Activated CD4-positive, alpha-beta T cell treated with anti-CD3 and anti-CD28 coated beads, Interleukin-10, Interleukin-2, amounts not matched to agents 100 ng/mL and 50 ng/mL, durations not matched to agents 16 hours and 8 hours (primary cell): ENCODE data around the gene ACBD6.
"Not testable (repeated sequence)": the region's sequence is repeated elsewhere in the genome, so short reads cannot be mapped to it uniquely, and the experiment has no call there.

ENCODE experiments used
- DNase-seq: peaks from one replicate; pipeline ENCODE4 v3.0.0-alpha.2; 2020

The ACBD6 gene, protein sequence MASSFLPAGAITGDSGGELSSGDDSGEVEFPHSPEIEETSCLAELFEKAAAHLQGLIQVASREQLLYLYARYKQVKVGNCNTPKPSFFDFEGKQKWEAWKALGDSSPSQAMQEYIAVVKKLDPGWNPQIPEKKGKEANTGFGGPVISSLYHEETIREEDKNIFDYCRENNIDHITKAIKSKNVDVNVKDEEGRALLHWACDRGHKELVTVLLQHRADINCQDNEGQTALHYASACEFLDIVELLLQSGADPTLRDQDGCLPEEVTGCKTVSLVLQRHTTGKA

DNA sequence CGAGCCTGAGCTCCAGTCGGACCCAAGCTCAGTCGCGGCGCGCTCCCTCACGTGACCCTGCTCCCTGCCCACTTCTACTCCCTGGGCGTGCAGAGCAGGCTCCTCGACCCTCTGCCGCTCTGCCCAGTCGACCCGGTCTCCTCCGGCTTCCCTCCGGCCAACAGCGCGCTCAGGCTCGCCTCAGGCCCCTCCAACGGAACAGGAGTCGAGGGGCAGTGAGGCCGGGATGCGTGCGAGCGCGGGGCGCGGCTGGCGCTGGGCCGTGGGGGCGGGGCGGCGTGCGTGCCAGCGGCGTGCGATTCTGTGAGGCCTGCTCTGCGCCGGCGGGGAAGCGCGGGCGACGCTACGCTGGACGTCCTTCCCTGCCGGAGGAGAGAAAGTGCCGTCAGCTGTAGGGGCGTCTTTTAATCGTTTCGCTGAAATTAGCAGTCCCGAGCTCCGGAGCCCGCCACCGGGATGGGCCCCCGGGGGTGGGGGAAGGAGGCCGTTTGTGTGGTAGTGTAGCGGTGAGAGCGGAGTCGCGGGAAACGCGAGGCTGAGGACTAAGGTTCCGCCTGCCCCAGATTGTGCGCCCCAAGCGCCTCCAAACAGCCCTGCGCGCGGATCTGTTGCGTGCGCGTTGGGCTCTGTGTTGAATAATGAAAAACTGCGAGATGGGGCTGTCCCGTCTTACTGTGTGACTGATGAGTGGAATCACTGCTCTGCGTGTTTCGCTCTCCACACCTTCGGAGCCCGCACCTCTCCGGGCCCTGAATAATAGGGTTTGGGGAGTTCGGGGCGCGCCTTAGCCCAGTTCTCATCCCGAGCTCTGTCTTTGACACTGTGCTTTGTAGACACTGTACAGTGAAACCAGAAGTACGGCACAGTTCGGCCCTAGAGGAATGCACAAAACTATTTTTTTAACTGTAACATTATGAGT lies at the start of gene ACBD6:
ACBD6 (minus strand) TSS at position 217 of the 919 bp plus-strand sequence. CDS start 311 bp downstream, outside the sequence.
- DNase-seq, result peak; percentile 89

DNA sequence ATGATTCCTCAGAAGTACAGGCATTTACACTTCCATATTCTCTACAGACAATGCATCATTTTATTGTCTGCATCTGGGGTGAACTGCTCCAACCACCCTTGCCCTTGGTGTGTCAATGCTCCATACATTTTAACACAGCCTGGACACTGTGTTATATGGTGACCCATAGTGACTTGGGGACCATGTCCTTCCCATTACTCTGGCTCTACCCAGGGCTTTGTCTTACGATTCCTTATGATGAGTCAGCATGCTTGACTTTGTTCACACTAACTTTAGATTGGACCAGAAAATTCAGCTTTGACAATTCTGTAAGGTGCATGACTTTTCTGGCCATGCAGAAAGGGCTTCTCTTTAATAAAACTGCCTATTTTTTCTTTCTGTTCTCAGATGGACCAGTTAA lies 49.6 kb upstream of the ACBD6 start:
- DNase-seq, result no peak

DNA sequence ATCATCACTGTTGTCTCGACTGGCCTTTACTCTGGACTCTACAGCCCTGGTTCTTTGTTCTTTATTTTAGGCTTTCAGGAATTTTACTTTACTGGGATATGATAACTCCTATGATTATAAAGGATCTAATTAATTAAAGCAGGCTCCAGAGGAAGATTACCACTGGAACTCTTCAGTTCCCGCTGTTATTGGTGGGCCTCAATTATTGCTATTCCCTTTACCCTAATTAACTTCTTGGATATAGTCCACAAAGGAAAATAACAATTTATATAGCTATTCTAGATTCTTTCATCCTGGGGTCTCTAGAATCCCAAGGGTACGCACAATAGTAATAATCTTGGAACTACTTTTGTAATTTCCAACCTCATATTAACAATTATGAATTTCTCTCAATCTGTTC lies 47.9 kb upstream of the ACBD6 start:
- DNase-seq, result no peak

DNA sequence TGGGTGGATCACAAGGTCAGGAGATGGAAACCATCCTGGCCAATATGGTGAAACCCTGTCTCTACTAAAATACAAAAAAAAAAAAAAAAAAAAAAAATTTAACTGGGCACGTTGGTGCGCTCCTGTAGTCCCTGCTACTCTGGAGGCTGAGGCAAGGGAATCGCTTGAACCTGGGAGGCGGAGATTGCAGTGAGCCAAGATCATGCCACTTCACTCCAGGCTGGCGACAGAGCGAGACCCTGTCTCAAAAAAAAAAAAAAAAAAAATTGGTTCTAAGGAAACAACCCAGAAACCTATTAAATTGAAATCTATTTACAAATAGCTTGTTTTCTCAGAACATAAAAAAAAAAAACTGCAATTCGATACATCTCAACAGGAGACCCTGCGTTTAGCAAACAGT lies 47.4 kb upstream of the ACBD6 start:
- not testable (repeated sequence) for DNase-seq

DNA sequence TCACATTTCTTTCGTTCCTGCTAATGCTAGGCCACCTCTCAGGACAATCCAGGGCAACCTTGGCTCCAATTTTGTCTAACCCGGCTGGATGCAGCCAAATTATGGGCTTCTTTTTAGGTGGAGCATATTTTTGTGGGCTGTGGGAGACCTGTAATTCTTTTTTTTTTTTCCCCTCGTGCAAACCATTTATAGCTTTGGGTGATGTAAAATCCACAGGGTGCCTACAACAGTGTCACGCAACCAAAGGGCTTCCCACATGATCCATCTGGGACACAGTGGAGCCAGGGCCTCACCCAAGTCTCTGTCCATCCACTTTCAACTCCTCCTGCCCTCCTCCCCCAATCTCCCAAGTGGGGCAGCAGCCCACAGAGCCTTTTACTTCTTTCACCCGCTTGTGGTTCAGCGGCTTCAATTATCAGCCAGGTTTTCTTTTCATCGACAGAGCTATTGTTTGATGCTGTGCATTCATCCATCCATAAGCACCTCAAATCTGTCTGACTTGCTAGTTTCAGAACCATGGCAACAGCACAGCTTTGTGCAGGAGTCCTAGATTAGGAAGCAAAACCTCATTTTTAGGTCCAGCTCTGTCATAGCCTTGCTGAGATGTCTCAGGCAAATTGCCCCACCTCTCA lies 46.4 kb upstream of the ACBD6 start:
- DNase-seq, result no peak

DNA sequence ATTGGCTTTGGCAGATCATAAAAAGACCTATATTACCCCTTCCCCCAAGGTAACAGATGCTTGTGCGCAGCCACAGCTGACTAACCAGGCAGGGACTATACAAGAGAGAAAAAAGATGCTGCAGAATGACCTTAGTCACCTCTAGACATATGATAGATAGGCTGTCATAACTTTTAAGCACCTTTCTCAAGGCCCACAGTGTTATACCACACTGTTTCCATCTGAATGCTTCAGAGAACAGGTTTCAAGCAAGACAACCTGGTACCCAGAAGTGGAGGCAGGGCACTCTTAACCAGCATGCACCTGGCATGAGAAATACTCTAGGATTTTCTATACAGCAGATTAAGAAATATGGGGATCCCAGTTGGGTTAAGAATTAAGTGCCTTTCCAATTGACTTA lies 43.6 kb upstream of the ACBD6 start:
- no peak for DNase-seq

DNA sequence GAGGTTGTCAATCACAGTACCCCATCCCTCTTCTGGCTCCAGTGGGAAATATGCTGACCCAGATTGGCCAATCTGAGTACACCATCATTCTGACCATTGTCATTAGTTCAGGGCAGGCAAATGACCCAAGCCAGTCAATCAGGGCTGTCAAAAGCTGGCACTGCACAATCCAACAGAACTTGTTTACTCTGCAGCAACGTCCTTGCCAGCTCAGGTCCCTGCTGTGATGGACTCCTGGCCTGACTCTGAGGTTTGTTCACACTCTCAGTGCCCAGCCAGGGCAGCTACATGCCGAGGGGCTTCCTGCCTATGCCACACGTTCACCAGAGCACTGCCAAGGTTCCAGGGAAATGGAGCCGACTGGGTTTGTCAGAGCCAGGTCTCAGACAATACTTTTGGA lies 41.7 kb upstream of the ACBD6 start:
- no peak for DNase-seq

DNA sequence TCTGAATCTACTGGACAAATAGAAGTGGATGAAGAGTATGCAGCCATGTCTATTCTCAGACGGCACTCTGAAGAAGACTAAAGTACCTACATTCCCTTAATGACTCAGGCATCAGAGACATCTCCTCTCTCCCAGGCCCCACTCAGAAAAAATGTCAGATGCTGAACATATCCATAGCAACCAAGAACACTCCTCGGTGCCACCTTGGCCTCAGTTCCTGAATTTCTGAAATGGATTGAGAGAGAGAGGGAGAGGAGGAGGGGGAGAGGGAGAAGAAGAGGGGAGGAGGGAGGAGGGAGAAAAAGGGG lies 40.4 kb upstream of the ACBD6 start:
- DNase-seq, result no peak

DNA sequence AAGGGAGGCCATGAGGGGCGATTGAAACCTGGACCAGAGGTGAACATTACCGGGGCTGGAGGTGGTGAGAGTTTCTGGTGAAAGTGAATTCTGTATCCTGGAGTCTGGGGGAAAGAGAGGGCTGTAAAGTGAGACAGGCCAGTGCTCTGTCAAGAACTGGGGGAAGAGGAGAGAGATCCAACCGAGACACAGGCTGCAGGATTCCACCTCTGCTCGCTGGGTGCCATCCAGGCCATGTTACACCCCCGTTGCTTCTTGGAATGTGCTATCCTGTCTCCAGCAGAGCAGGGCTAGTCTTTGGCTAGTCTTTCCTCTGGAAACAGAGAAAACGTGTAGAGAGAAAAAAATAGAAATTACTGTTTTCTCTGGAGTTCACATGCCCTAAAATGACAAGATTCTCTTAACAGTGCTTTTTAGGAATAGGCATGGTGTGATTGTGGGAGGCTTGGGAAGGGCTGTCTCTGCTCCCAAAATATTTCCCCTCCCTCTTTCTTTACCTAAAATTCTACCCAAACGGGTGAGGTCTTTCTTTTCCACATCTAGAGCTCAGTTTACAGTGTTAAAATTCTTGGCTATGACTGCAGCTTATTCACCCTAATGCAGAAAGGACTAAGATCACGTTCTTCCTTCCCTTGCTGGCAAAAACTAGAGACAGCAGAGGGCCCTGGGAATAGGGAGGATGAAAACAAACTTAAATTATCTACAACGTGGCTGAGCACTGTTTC lies 39.9 kb upstream of the ACBD6 start:
- DNase-seq, result no peak

DNA sequence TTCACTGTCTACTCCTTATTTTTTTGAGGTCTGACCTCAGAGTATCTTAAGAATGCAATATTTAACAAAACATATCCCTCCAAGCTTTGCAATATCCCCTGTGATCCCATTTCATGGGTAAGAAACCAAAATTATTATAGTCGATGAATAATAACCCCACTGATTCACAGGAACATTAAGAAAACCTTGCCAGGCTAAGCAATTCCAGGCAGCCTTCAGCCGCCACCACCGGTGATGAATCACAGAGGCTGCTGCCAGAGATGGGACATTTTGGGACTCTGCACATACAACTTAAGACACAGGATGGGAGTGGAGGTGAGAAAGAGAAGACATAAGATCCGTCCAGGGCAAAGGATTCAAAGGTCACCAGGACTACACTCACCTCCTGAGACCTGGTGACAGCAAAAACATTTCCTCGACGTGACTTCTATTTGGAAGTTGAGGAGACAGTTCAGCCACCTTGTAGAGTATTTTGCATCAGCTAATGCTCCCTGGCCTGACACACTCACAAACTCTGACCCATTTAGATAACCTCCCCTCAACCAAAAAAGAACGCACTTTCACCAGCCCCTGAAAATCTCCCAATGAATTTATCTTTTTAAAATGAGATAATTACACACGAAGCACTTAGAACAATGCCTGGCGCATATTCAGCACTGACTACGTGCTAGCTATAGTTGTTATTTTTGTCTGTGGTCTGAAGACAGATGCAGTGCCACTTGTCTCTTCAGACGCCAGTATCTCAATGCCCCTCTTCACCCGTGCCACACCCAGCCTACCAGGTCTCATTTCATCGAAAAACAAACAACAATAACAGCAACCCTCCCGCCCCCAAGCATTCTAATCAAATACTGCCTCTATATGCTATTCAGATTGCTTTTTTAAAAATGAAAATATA lies 38.6 kb upstream of the ACBD6 start:
- DNase-seq, result no peak

DNA sequence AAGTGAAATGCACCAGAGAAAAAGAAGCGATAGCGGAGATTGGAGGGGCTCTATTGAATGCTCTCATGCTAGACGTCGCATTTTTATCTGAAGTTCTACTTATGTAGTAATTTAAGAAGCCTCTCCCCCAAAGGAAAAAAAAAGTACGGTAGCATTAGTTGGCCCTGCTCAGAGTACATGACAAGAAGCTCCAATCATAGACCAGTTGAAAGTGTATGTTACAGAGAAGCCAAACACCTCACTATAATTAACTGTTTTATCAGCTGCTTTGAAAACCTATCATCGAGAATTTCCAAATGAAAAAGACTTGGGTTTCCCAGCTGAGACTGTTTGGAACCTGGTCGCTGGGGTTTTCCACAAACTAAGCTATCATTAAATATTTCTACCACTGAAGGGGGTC lies 36.8 kb upstream of the ACBD6 start:
- DNase-seq, result no peak

DNA sequence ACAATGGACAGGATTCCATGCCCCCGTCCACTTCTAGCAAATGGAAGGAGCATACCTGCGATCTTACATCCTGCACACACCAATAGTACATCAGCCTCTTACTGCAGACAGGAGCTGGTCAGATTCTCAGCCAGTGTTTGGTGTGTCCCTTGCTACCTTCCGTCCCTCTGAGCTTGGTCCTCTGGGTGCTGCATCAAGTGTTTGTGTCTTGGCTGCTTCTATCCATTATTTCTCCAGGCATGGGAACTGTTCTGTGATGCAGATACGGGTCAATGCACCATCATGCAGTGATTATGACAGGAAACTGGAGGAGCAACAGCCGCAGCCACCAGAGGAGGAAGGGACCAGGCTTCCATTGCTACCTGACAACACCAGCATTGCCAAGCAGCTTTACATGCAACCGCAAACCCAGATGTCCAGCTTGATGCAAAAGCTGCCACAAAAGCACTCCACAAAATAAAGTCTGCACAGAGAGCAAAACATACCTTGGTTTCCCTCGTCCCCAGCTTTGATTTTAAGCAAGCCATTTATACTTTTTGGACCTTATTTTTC lies 34.5 kb upstream of the ACBD6 start:
- no peak for DNase-seq

DNA sequence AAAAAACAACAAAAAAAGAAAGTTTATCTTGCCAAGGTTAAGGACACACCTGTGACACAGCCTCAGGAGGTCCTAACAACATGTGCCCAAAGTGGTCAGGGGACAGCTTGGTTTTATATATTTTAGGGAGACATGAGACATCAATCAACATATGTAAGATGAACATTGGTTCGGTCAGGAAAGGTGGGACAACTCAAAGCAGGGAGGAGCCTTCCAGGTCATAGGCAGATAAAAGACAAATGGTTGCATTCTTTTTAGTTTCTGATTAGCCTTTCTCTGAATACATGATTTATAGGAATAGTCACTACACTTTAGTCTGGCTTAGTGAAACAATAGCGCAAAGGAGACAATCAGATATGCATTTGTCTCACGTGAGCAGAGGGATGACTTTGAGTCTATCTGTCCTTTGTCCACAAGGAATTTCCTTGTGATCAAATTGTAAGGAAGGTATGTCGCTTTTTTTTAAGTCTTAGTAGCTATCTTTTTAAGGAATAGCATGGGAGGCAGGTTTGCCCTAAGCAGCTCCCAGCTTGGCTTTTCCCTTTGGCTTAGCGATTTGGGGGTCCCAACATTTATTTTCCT lies 33.1 kb upstream of the ACBD6 start:
- no peak for DNase-seq

DNA sequence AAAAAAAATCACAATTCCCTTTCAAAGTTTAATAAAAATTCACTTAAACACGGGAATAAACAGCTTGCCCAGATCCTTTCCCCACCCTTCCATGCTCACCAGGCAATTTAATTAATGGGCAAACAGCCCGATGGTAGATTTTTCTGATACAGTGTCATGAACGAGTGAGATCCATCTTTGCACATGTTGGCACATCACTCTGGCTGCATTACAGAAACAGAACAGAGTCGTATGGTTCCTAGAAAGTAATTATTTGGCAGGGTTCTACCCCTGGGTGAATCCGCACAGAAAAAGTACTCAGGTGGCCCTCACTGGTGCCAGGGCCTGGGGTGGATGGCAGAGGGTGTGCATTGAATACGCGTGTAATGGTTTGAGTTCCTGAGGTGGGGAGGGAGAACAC lies 31.8 kb upstream of the ACBD6 start:
- no peak for DNase-seq

DNA sequence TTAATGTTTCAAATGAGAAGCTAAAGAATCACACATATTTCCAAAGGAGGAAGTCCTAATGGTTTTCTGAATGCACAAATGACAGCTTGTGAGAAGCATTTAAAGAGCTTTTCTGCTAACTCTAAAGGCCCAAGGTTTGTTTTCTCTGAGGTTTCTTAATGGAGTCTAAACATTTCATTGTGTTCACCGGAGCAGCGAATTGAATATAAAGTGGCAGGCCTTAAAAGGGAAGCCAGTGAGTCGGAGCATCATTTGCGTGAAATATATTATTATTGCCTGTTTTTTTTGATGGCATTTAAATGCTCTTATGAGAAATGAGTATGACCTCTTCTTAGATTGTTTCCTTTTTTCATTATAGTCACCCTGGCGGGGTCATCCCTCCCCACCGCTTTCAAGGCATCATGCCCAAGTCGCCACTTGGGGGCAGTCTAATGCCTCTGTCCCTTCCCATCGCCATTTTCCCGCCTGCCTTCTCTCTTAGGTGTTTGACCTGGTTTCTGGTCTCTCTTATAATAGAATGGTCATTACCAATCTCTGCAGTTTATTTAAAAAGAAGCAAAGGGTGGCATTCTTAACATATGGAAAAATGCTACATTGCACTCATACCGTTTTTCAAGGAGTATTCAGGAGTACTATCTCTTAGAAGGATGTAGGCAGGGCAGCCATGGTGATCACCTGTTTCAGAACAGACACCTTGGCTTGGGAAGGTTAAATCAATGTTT lies 31.1 kb upstream of the ACBD6 start:
- DNase-seq, result peak; percentile 74

DNA sequence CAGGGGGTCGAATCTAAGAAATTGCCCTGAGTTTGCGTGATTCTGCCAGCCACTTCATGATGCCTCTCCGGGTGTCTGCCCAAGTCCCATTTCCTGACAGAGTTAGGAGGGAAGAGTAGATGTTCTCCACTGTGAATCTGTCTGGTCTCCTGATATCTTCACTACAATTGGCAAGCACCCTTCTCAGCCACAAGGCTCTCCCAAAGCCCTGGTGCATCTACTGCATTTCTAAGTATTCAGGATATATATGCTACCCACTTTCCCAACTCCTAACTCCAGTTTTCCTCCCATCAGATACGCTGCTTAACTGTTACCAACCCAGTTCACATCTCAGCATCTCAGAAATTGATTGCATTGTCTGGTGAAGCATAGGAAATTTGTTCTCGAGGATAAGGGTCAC lies 30.5 kb upstream of the ACBD6 start:
- no peak for DNase-seq

DNA sequence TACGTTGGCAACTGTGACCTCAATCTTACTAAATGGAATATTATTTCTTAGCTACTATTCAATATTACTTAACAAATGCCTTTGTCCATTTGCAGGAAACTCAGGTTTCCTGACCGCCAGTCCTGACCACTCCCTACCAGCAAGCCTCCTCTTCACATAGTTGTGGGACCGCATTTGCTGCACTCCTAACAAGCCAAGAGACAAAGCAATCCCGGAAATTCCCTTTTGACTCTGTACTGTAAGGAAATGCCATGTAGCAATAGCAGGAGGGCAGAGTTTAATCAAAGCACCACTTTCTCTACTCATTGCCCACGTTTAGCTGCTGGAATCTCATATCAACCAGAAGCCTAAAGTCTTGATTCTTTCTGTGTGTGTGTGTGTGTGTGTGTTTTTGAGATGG lies 28.1 kb upstream of the ACBD6 start:
- DNase-seq, result no peak

DNA sequence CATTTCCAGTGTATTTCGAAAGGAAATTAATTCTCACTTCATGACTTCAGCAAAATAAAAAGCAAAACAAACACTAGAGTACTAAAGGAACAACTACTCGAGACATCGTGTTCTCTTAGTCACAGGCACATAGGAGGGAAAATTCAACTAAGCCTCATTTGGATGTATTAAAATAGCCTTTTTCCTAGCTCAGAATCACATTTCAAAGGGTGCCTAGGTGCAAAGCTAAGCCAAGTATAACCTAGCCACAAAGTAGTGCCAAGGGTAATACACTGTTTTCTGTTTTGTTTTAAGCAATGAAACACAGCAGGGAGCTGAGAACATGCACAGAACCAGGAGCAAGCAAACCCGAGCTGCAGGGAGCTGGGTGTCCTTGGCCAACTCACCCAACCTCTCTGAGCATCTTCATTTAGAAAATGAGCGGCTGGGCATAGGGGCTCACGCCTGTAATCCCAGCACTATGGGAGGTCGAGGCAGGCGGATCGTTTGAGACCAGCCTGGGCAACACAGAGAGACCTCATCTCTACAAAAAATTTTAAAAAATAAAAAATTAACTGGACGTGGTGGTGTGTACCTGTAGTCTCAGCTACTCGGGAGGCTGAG lies 26.6 kb upstream of the ACBD6 start:
- no peak for DNase-seq

DNA sequence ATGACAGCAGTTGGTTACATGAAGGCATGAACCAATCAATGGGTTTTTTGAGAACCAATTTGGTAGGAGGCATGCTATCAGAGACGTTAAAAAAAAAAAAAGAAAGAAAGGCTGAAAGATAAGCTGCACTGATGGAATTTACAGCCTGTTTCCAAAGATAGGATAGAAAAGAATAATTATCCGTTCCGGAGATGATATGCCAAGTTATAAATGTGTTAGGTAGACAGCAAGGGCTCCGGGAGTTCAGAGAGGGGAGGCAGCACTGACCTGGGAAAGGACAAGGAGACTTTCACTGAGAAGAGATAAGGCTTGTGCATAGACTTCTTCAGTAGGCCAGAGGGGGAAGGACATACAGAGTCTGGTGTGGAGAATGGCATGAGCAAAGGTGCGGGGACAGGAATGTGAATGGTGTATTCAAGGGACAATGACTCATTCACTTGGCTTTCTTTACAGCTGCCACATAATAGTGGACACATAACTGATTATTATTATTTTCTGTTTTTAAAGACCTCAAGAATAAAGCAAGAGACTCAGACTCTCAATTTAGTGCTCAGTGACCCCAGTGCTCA lies 24.8 kb upstream of the ACBD6 start:
- DNase-seq, result no peak

DNA sequence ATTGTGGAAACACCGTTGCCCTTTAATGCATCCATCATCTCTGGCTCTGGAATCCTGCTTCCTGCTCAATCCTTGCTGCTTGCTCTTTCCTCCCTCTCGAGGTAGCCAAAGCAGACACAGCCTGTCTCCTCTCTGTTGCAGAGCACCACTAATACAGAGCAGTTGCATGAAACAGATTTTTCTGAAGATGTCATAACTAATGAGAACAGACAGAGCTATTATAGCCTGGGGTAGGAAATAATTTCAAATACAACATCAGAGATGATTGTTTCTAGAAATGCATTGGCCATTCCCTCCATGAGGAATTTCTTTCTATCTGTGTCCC lies 23.3 kb upstream of the ACBD6 start:
- no peak for DNase-seq
